ENCODE data around the gene FRY.

Gene FRY

GRCh38 chr13:32232263-32232662 lies 200.7 kb downstream of the FRY start:
- TF ChIP-seq CTCF (IDR thresholded peaks at IDR 0.05; ENCODE audit: insufficient read depth, low read depth, low read length, missing control alignments), result no peak
- H3K4me3 ChIP-seq (ENCODE audit: low read depth, low read length), result no peak overlapping the region

GRCh38 chr13:32233062-32233461 lies 201.5 kb downstream of the FRY start:
- no peak for TF ChIP-seq CTCF (IDR thresholded peaks at IDR 0.05; ENCODE audit: insufficient read depth, low read depth, low read length, missing control alignments)
- no peak overlapping the region for H3K4me3 ChIP-seq (ENCODE audit: low read depth, low read length)
- DNase-seq (ENCODE audit: low read depth), result no peak

More at GRCh38 chr13:32232263-32232662, 200.7 kb downstream of the FRY start:
- no peak for DNase-seq (ENCODE audit: low read depth)

- no peak for TF ChIP-seq CTCF (IDR thresholded peaks at IDR 0.05; ENCODE audit: insufficient read depth, low read depth, low read length, missing control alignments)
- DNase-seq (ENCODE audit: low read depth), result no peak
Observed at GRCh38 chr13:32234914-32235313, 203.3 kb downstream of the FRY start.

GRCh38 chr13:32237681-32238080 lies 206.1 kb downstream of the FRY start:
- TF ChIP-seq CTCF (IDR thresholded peaks at IDR 0.05; ENCODE audit: insufficient read depth, low read depth, low read length, missing control alignments), result no peak
- DNase-seq (ENCODE audit: low read depth), result no peak
- H3K4me3 ChIP-seq (ENCODE audit: low read depth, low read length), result no peak overlapping the region

More at GRCh38 chr13:32234914-32235313, 203.3 kb downstream of the FRY start:
- H3K4me3 ChIP-seq (ENCODE audit: low read depth, low read length), result no peak overlapping the region

GRCh38 chr13:32243695-32244094 lies 212.1 kb downstream of the FRY start:
- no peak overlapping the region for H3K4me3 ChIP-seq (ENCODE audit: low read depth, low read length)
- no peak for DNase-seq (ENCODE audit: low read depth)
- no peak for TF ChIP-seq CTCF (IDR thresholded peaks at IDR 0.05; ENCODE audit: insufficient read depth, low read depth, low read length, missing control alignments)

GRCh38 chr13:32245555-32245954 lies 214.0 kb downstream of the FRY start:
- no peak for DNase-seq (ENCODE audit: low read depth)
- H3K4me3 ChIP-seq (ENCODE audit: low read depth, low read length), result no peak overlapping the region
- TF ChIP-seq CTCF (IDR thresholded peaks at IDR 0.05; ENCODE audit: insufficient read depth, low read depth, low read length, missing control alignments), result no peak

GRCh38 chr13:32246468-32246867 lies 214.9 kb downstream of the FRY start:
- peak; percentile 89 for TF ChIP-seq CTCF (IDR thresholded peaks at IDR 0.05; ENCODE audit: insufficient read depth, low read depth, low read length, missing control alignments)
- peak; percentile 83 for DNase-seq (ENCODE audit: low read depth)
- H3K4me3 ChIP-seq (ENCODE audit: low read depth, low read length), result no peak overlapping the region
